Stimulated activated CD8-positive, alpha-beta memory T cell treated with anti-CD3 and anti-CD28 coated beads, Interleukin-15, amount 100 ng/mL, for 1 hour (primary cell): ENCODE data around the gene PTGER1.
"Not testable (repeated sequence)": the region's sequence is repeated elsewhere in the genome, so short reads cannot be mapped to it uniquely, and the experiment has no call there.

Experiments
- DNase-seq: peaks from one replicate; pipeline ENCODE4 v3.0.0-alpha.2; 2020; ENCODE audit warnings: low read depth

PTGER1 gene

DNA sequence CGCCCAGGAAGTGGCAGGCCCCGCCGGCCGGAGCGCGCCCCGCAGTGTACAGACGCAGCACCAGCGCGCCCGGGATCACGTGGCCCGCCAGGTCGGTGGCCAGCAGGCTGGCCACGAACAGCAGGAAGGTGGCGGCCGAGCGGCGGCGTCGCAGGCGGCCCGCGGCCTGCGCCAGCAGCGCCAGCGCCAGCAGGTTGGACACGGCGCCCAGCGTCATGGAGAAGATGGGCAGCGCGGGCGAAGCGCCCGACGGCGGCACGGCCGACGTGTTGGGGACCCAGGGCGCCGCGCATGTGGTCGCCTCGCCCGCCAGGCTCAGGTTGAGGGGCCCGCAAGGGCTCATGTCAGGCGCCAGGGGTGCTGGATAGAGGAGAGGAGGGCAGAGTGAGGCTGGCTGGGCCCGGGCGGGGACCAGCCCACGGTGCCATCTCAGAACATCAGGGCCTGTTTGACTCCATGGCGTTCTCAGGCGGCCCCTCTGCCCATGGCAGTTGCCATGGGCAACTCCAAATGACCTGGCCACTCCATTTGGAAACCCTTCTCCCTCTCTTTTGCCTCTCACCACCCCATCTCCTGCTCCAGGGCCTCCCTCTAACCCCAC is 1.1 kb downstream of the PTGER1 start:
- no peak for DNase-seq

DNA sequence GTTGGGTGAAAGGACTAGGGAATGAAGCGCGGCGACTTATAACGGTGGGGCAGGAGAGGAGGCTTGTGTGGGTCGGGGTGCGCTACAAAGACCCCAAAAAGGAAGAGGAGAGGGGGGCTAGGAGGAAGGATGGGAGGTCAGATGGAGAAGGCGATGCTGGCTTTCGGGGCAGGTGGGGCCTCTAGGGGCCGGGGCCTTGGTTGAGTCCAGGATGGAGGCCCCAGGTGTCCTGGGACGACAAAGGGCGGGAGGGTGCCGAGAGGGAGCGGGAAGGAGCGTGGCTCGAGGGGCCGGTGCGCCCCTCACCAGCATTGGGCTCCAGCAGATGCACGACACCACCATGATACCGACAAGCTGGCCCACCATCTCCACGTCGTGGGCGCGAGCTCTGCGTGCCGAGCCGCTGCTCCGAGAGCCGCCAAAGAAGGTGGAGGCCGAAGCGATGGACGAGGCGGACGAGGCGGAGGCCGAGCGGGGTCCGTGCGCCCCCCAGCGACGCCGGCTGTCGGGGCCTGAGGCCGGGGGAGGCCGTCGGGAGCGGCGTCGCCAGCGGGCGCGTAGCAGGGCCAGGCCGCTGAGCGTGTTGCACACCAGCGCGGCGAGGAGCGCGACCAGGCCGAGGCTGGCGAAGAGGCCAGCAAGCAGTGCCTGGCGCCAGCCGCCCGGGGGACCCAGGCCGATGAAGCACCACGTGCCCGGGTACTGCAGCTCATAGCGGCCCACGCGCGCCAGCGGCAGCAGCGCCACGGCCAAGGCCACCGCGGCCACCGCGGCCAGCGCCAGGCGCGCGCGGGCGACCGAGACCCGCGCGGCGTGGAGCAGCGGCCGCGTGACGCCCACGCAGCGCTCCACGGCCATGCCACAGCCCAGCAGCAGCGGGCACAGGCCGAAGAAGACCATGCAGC is 1.8 kb downstream of the PTGER1 start:
- DNase-seq, result no peak

DNA sequence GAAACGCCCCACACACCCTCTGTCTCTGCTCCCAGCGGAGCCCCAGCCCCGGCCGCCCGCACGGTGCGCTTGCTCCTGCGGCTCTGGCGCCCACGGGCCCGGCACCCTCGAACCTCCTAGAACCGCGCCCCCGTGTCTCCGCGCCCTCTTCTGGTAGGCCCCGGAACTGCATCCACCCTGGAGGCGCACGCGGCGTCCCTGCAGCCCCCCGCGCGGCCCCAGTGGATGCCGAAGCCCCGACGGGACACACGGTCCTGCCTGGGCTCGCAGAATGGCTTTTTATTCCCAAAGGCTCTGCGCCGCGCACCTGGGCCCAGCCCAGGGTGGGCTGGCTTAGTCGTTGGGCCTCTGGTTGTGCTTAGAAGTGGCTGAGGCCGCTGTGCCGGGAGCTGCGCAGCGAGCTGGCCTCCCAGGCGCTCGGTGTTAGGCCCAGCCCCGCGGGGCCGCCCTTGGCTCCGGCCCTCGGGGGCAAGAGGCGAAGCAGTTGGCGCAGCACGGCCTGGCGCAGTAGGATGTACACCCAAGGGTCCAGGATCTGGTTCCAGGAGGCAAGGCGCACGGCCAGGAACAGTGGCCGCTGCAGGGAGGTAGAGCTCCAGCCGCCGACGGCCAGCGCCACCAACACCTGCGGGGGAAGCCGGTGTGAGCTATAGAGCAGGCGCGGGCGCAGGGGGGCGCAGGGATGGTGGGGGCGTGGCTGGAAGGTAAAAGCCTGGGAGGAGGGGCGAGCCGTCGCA is 2.8 kb downstream of the PTGER1 start:
- DNase-seq, result peak; percentile 86

DNA sequence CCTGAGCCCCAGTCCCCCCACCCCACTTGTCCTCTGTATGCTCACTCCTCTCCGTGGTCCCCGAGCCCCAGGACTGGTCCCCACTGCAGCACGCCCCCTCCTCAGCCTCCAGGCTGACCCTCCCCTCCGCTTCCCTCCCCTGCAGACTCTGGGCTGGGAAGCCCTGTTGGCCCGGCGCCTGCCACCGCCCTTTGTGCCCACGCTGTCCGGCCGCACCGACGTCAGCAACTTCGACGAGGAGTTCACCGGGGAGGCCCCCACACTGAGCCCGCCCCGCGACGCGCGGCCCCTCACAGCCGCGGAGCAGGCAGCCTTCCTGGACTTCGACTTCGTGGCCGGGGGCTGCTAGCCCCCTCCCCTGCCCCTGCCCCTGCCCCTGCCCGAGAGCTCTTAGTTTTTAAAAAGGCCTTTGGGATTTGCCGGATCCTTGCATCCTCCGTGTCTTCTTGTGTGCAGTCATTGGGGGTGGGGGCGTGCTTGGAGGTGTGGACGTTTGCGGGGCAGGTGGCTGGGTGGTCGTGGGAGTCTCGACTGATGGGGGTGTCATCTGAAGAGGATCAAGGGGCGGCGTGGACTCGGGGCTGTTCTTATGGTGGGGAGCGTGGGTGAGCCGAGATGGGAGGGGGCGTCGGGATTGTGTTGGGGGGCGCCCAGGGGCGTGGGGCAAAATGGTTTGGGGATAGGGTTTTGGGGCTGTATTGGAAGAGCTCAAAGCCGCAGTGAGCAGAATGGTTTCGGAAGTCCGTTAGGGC is 3.5 kb downstream of the PTGER1 start:
- DNase-seq, result no peak

DNA sequence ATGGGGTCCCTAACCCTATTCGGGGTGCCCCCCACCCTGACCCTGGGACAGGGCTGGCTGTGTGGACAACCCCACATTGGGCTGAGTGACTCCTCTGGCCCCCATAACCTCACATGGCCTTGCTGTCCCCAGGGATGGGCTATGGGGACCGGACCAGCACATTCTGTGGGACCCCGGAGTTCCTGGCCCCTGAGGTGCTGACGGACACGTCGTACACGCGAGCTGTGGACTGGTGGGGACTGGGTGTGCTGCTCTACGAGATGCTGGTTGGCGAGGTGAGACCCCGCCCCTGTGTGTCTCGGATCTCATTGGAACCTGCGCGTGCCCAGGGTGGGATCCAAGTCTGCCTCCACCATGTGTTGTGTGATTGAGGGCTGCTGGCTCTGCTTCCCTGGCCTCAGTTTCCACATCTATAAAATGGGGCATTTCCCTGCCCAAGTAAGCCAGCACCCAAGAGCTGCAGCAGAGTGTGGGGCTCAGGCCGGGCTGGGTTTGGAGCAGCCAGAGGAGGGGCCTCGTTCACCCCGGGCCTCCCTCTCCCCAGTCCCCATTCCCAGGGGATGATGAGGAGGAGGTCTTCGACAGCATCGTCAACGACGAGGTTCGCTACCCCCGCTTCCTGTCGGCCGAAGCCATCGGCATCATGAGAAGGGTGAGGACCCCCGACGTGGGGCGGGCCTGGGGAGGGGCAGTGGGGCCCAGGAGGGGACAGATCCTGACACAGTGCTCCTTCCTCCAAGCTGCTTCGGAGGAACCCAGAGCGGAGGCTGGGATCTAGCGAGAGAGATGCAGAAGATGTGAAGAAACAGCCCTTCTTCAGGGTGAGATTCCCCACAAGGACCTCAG is 4.9 kb downstream of the PTGER1 start:
- no peak for DNase-seq

DNA sequence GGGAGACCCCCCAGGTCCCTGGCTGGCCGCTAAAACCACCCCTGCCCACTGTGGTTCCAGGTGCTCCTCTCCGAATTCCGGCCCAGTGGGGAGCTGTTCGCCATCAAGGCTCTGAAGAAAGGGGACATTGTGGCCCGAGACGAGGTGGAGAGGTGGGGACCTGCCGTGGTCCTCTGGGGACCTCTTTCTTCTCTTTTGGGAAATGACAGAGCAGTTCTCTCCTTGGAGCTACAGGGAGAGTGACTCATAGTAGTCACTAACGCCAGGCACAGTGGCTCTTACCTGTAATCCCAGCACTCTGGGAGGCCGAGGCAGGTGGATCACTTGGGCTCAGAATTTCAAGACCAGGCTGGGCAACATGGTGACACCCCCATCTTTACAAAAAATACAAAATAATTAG is 7.3 kb downstream of the PTGER1 start:
- DNase-seq, result no peak

DNA sequence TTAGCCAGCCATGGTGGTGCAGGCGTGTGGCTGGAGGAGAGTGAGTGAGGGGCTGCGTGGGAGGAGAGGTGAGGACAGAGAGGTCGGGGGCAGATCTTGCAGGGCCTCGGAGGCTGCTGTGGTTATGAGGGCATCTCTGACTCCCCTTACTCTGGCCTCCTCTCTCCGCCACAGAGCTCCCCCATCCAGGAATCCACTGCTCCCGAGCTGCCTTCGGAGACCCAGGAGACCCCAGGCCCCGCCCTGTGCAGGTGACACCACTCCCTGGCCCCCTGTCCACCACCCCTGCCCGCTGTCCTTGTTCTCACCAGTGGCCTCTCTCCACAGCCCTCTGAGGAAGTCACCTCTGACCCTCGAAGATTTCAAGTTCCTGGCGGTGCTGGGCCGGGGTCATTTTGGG is 7.8 kb downstream of the PTGER1 start:
- no peak for DNase-seq

DNA sequence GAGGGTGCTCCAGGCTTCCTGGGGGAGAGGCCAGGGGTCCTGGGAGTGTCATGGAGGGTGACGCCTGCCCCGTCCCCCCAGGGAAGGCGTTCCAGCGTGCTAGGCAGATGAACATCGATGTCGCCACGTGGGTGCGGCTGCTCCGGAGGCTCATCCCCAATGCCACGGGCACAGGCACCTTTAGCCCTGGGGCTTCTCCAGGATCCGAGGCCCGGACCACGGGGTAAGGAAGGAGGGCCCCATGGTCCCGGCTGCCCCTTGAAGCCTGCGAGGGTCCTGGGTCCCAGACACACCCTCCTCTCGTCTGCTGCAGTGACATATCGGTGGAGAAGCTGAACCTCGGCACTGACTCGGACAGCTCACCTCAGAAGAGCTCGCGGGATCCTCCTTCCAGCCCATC is 11.4 kb downstream of the PTGER1 start:
- no peak for DNase-seq

DNA sequence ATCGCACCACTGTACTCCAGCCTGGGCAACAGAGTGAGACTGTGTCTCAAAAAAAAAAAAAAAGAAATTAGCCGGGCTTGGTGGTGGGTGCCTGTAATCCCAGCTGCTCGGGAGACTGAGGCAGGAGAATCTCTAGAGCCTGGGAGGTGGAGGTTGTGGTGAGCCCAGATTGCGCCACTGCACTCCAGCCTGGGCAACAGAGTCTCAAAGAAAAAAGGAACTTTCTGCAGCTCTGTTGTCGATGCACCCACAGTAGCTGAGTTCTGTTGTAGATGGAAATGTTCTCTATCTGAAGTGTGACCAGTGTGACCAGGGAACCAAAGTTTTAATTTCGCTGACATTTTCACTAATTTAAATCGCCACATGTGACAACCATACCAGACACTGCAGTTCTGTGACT is 12.8 kb downstream of the PTGER1 start:
- not testable (repeated sequence) for DNase-seq

DNA sequence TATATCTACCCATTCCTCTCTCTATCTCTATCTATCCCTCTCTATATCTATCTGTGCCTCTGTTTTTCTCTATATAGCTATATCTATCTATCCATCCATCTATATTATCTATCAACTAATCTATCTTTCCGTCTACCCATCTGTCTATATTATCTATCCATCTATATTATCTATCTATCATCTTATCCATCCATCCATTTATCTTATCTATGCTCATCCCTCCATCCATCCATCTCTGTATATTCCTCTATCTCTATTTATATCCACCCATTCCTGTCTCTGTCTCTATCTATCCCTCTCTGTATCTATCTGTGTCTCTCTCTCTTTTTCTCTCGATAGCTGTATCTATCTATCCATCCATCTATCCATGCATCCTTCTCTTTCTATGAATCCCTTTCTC is 14.2 kb downstream of the PTGER1 start:
- no peak for DNase-seq

DNA sequence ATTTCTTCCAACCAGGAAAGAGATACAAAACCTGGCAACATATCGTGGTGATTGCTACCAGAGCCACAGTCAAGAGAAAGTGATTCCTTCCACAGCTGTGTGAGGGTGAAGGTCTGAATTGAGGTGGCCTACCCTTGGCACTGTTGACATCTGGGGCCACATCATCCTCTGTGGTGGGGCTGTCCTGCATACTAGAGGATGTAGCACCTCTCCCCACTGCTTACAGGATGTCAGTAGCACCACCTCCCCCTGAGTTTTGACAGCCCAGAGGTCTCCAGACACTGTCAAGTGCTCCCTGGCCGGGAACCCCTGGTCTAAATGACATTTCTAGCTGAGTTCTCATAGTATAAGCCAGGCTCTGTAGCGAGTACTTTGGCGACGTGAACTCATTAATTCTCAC is 15.5 kb downstream of the PTGER1 start:
- no peak for DNase-seq

DNA sequence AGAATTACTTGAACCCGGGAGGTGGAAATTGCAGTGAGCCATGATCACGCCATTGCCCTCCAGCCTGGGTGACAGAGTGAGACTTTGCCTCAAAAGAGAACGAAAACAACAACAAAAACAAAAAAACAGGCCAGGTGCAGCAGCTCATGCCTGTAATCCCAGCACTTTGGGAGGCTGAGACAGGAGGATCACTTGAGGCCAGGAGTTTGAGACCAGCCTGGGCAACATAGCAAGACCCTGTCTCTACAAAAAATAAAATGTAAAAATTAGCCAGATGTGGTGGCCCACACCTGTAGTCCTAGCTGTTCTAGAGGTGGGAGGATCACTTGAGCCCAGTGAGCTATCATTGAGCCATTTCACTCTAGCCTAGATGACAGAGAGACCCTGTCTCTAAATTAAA is 22.9 kb downstream of the PTGER1 start:
- not testable (repeated sequence) for DNase-seq

DNA sequence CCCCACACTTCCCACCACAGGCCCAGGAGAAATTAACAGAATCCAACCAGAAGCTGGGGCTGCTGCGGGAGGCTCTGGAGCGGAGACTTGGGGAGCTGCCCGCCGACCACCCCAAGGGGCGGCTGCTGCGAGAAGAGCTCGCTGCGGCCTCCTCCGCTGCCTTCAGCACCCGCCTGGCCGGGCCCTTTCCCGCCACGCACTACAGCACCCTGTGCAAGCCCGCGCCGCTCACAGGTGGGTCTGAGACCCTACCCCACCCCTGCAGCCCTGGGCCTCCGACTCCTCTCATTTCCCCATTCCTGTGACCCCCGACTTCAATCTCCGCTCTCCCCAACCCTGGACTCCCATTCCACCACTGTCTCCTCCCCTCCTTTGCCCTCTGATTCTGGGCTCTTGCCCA is 24.3 kb downstream of the PTGER1 start:
- no peak for DNase-seq

DNA sequence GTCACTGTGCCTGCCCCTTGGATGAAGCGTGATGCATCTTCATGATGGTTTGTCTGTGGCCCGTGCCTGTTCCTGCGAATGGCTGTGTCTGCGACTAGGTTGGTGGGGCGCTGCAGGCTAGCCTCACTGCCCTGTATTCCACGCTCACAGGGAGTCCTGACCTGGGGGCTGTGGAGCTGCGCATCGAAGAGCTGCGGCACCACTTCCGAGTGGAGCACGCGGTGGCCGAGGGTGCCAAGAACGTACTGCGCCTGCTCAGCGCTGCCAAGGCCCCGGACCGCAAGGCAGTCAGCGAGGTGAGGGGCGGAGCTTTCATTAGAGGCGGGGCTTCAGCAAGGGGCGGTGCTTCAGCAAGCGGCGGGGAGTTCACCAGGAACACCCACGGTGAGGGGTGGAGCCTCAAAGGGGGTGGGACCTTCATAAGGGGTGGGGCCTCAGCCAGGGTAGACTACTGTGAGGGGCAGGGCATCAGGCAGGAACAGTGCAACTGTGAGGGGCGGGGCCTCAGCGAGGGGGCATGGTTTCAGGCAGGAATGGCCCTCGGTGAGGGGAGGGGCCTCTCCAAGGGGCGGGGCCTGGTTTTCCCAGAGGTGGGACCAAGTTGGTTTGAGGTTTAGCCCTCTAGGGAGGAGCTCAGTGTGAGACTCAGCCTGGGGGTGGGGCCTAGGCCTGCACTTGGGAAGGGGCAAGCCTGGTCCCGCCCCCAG is 24.8 kb downstream of the PTGER1 start:
- DNase-seq, result no peak

DNA sequence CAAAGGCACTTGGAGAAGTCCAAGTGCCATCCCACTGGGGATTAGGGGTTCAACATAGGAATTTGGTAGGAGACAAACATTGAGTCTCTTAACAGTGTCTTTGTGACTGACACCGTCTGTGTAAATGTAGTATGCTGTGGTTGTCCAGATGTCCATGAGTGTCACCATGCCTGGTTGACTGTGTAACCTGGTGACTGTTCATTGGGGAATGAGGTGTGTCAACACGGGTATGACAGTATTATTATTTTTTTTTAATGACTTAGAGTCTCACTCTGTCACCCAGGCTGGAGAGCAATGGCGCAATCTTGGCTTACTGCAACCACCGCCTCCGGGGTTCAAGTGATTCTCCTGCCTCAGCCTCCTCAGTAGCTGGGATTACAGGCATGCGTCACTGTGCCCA is 25.8 kb downstream of the PTGER1 start:
- DNase-seq, result no peak

DNA sequence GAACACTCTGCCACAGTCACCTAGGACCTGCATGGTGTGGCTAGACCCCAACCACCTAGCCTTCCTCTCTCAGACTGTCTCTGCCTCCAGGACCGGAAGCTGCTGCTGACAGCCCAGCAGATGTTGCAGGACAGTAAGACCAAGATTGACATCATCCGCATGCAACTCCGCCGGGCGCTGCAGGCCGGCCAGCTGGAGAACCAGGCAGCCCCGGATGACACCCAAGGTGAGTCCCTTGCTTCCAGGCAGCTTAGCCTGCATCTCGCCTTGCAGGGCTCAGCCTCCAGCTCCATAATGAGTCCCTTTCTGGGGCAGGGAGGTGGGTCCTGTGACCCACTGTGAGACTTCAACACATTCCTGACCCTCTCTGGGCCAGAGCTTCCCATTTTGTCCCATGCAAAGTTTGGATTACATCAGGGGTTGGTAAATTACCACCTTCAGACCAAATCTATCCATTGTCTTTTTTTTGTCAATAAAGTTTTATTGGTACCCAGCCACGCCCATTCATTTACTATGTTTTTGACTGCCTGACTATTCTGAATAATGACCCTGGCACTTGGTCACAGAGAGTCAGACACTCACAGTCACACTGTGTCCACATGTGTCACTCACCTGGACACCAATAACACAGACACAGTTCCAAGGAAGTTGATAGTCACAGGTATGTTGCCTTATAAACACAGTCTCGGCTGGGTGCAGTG is 28.7 kb downstream of the PTGER1 start:
- no peak for DNase-seq

DNA sequence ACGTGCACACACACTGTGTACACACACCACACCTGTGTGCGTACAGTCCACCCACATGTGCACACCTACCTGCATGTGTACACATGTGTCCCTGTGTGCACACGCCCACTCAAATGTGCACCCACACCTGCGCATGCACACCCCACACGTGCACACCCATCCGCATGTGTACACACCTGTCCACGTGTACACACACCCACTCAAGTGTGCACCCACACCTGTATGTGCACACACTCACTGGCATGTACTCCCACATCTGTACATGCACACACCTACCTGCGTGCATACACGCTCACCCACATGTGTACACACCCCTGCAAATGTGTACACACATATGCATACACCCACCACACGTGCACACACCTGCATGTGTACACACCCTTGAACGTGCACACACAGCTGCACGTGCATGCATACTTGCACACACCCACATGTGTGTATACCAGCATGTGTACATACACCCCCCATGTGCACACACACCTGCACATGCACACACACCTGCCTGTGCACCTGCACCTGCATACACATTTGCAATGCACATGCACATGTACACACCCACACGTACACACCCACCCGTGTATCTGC is 31.4 kb downstream of the PTGER1 start:
- DNase-seq, result no peak

DNA sequence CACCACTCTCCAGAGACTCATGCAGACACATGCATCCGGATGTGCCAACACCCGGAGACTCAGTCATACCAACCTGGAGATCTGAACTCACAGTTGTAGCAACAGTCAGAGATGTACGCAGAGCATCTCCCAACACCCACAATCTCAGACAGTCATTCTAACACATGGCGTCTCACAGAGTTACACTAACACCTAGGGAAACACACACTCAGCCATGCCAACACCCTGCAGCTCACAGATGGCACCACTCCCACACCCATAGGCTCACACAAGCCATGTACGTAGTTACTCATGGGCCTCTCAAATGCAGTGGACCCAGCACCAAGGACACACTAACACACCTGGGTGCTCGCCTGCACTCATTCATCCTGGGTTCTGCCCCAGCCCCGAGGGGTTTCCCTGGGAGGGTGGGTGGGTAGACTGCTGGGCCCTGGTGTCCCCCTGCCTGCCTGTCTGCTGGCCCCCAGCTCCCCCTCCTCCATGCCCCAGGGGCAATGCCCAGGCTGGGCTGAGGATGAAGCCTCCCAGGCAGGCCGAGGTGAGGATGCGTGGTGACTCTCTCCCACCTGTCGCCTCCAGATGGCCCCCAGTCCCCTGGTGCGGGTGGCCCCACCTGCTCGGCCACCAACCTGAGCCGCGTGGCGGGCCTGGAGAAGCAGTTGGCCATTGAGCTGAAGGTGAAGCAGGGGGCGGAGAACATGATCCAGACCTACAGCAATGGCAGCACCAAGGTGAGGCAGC is 32.1 kb downstream of the PTGER1 start:
- DNase-seq, result no peak
